22Rv1 (cell line): ENCODE results near the gene BCL11A.

ENCODE experiments used
- H3K27ac ChIP-seq: fragments of 450-650 bp; 2 replicates; pipeline ENCODE4 v1.5.1; 2017
- ZFX ChIP-seq: fragments of 450-650 bp; IDR thresholded peaks from 2 replicates; pipeline ENCODE4 v1.6.1; 2017; ENCODE audit warnings: antibody characterized with exemption, borderline replicate concordance
- TF ChIP-seq, protein P1 (sequence below): fragments of 450-650 bp; IDR thresholded peaks from 2 replicates; pipeline ENCODE4 v1.5.1; 2017; ENCODE audit warnings: mild to moderate bottlenecking

BCL11A gene

GRCh38 chr2:60472663-60473289, 80.7 kb downstream of the BCL11A start:
- TF ChIP-seq, protein P1, sequence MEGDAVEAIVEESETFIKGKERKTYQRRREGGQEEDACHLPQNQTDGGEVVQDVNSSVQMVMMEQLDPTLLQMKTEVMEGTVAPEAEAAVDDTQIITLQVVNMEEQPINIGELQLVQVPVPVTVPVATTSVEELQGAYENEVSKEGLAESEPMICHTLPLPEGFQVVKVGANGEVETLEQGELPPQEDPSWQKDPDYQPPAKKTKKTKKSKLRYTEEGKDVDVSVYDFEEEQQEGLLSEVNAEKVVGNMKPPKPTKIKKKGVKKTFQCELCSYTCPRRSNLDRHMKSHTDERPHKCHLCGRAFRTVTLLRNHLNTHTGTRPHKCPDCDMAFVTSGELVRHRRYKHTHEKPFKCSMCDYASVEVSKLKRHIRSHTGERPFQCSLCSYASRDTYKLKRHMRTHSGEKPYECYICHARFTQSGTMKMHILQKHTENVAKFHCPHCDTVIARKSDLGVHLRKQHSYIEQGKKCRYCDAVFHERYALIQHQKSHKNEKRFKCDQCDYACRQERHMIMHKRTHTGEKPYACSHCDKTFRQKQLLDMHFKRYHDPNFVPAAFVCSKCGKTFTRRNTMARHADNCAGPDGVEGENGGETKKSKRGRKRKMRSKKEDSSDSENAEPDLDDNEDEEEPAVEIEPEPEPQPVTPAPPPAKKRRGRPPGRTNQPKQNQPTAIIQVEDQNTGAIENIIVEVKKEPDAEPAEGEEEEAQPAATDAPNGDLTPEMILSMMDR: no peak
- TF ChIP-seq ZFX: no peak
- H3K27ac ChIP-seq: no peak overlapping the region

DNA sequence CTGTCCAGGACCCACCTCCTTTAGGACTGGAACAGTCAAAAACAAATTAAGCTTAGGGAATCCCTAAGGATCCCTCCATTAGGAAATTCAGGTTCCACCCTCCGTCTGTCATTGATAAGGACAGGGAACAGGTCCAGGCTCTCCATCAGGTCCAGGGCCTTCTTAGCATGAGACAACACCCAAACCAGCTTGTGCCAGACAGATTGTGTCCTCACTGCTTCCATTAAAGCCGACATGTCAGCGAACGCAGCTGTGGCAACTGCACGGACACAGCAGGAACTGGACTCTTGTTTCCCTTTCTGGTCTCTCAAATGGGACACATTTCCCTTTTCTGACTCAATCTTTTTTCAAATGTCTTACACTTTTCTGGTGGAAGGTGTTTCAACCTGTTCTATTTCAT, 81.4 kb downstream of the BCL11A start:
- no peak overlapping the region for H3K27ac ChIP-seq
- TF ChIP-seq, protein P1: no peak
- no peak for TF ChIP-seq ZFX

DNA sequence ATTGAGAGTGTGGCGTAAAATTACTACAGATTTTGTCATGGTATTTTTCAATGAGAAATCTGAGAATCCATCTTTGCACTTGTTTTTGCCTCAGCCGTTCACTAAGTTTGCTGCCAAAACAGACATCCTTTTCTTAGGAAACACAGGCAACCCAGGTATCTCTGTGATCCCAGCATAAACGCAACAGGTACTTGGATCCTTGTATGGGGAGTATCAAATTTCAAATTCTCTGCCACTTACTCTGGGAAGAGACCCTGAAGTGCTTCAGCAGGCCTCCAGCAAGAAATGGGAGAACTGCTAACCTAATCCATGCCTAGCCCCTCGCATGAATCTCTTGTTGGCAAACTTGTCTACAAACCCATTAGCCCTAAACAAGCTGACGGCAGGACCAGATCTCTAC, 83.1 kb downstream of the BCL11A start:
- TF ChIP-seq, protein P1: no peak
- TF ChIP-seq ZFX: no peak

DNA sequence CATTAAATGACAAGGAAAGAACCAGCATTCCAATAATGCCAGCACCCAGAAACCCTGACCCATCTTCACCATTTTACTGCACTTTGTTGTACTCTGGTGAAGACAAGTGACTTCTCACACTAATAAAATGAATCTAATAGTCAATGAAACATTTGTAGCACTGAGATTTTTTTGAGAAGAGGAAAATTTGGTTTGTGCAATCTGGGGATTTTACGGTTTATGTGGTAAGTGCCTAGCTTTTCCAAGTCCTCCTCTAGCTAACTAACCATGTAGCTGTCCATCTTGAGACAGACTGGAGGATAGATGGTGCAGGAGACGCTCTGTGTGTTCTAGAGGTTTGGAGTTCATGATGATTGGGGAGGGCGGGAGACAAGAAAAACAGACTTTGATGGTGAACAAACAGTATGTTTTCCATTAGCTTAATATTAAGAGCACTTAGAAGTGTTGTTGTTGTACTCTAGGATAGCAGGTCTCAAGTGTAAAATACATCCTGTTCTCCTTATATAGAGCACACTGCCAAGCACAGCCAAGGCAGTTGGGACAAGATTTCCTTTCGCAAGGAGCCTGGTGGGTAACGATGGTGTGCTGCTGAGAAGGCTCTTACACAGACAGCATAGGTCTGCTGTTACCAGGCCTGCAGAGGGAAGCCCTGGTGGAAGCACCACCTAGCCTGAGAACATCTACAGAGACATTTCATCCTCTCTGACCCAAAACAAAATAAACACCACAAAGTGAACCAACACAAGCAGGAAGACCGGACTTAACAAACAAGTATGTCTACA, 83.7 kb downstream of the BCL11A start:
- H3K27ac ChIP-seq: no peak overlapping the region
- no peak for TF ChIP-seq ZFX
- TF ChIP-seq, protein P1: no peak

More for the DNA sequence above, 83.1 kb downstream of the BCL11A start:
- no peak overlapping the region for H3K27ac ChIP-seq

DNA sequence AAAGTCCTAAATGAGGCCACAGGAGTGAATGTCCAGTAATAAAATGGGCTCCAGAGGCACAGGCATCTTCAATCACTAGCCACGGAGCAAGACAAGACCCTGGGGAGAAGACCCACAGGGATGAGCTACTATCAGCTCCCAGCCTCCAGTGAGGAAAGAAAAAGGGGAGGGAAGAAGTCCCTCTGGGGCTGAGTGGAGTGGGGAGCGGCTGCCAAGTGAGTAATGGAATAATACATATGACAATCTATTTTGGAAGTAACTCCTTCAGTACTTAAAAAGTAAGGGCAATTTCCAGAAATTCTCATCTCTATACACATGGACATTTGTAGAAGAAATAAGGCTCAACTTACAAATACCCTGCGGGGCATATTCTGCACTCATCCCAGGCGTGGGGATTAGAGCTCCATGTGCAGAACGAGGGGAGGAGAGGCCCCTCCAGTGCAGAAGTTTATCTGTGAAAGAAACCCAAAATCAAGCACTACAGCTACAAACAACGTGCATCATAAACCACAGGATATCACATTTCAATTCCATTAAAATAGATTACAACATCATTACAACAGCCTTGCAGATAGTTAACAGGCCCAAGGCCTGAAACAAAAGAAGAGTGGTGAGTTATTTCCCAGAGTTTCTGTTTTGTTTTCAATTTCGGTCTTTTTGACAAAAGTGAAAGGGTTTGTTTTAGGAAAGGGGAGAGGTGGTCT, 84.9 kb downstream of the BCL11A start:
- TF ChIP-seq, protein P1: no peak
- TF ChIP-seq ZFX: no peak
- no peak overlapping the region for H3K27ac ChIP-seq

DNA sequence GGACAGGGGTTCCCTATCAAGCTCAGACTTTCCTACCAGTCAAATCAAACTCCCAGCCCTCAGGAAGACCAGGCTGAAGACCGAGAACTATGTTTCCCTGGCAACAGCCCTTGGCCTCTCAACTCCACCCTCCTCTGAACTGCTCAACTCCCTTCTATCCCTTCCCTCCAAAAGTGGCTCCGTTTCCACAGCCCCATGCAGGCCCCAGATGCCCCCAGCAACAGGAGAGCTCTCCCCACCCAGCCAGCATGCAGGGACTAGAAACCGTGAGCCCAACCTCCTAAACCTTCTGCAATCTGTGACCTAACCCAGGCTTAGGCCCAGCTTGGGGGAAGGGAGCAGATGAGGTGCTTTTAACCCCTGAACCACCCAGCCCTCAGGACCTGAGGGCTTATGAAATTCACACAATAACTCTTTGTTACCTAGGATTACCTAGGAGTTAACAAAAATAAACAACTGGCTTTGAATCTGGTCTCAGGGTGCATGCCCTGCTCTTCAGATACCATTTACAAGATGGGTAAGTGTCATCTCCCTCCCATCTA, 87.2 kb downstream of the BCL11A start:
- no peak for TF ChIP-seq ZFX
- TF ChIP-seq, protein P1: no peak
- no peak overlapping the region for H3K27ac ChIP-seq

GRCh38 chr2:60465736-60466135, 87.7 kb downstream of the BCL11A start:
- TF ChIP-seq, protein P1: no peak
- no peak for TF ChIP-seq ZFX
- H3K27ac ChIP-seq: no peak overlapping the region
